Prostate gland (tissue), 2 donors: Measurements from ENCODE around the gene ZNF132.

Experiments used
- POLR2AphosphoS5 ChIP-seq: sonication (generic); formaldehyde crosslinking; IDR thresholded peaks from one replicate; pipeline ENCODE4 v1.6.1; 2017; ENCODE audit warnings: antibody characterized with exemption
- TF ChIP-seq, protein P1 (sequence below), 4 experiments: fragments of 200-600 bp in 2 of 4; fragments of 450-650 bp in 2 of 4; sonication (generic) in 2 of 4; IDR thresholded peaks; 1 replicate in 3 of 4; 2 replicates in 1 of 4; pipeline ENCODE4 v1.5.1; 2016 to 2019; ENCODE audit warnings: antibody characterized with exemption in 4 of 4, mild to moderate bottlenecking in 2 of 4, moderate library complexity in 2 of 4

GRCh38 chr19:58450856-58451357, 11.0 kb upstream of the ZNF132 start:
- TF ChIP-seq, protein P1, sequence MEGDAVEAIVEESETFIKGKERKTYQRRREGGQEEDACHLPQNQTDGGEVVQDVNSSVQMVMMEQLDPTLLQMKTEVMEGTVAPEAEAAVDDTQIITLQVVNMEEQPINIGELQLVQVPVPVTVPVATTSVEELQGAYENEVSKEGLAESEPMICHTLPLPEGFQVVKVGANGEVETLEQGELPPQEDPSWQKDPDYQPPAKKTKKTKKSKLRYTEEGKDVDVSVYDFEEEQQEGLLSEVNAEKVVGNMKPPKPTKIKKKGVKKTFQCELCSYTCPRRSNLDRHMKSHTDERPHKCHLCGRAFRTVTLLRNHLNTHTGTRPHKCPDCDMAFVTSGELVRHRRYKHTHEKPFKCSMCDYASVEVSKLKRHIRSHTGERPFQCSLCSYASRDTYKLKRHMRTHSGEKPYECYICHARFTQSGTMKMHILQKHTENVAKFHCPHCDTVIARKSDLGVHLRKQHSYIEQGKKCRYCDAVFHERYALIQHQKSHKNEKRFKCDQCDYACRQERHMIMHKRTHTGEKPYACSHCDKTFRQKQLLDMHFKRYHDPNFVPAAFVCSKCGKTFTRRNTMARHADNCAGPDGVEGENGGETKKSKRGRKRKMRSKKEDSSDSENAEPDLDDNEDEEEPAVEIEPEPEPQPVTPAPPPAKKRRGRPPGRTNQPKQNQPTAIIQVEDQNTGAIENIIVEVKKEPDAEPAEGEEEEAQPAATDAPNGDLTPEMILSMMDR (IDR thresholded peaks at IDR 0.05) = no peak
- no peak for TF ChIP-seq POLR2AphosphoS5
